A673 (cell line): ENCODE measurements around the gene PYGB.

ENCODE experiments used
- EZH2 ChIP-seq: fragments of 200-600 bp; sonication (generic); IDR thresholded peaks from 2 replicates; pipeline ENCODE4 v1.6.1; 2017; ENCODE audit warnings: borderline replicate concordance, low read depth, mild to moderate bottlenecking, mixed read lengths, antibody characterized with exemption, low read length; ENCODE audit not compliant: poor library complexity, severe bottlenecking
- TF ChIP-seq, protein P1 (sequence below): fragments of 300-800, 200-600 bp; sonication (generic); conservative IDR thresholded peaks from 2 replicates; pipeline ENCODE4 v1.5.1; 2017; ENCODE audit warnings: low read depth, mild to moderate bottlenecking, antibody characterized with exemption, low read length, moderate library complexity, mixed read lengths

DNA sequence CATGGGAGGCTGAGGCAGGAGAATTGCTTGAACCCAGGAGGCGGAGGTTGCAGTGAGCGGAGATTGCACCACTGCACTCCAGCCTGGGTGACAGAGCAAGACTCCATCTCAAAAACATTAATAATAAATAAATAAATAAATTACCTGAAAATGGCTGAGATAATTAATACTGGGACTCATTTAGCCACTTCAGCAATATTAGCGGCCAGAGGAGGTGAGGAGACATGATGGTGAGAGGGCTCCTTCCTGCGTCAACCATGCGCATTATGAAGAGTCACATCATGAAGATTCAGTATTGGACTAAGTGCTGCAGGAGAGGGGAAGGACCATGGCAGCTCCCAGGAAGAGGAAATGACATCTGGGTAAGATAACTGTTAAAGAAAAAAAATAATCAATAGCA lies 2.9 kb upstream of the PYGB start:
- no peak for TF ChIP-seq EZH2
- TF ChIP-seq, protein P1, sequence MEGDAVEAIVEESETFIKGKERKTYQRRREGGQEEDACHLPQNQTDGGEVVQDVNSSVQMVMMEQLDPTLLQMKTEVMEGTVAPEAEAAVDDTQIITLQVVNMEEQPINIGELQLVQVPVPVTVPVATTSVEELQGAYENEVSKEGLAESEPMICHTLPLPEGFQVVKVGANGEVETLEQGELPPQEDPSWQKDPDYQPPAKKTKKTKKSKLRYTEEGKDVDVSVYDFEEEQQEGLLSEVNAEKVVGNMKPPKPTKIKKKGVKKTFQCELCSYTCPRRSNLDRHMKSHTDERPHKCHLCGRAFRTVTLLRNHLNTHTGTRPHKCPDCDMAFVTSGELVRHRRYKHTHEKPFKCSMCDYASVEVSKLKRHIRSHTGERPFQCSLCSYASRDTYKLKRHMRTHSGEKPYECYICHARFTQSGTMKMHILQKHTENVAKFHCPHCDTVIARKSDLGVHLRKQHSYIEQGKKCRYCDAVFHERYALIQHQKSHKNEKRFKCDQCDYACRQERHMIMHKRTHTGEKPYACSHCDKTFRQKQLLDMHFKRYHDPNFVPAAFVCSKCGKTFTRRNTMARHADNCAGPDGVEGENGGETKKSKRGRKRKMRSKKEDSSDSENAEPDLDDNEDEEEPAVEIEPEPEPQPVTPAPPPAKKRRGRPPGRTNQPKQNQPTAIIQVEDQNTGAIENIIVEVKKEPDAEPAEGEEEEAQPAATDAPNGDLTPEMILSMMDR: no peak
